SK-N-SH (cell line): Measurements from ENCODE around the gene IQSEC2.

Experiments
- EZH2phosphoT487 ChIP-seq: fragments of 200-600 bp; sonication (generic); IDR thresholded peaks from 2 replicates; pipeline ENCODE4 v1.6.1; 2017; ENCODE audit warnings: low read depth, mixed run types, mild to moderate bottlenecking, antibody characterized with exemption, moderate library complexity, borderline replicate concordance
- GABPA ChIP-seq: IDR thresholded peaks from 2 replicates; pipeline ENCODE4 v1.4.0; 2012; ENCODE audit warnings: low read depth, mild to moderate bottlenecking
- POLR2AphosphoS5 ChIP-seq: IDR thresholded peaks from 2 replicates; pipeline ENCODE4 v1.6.1; 2012; ENCODE audit warnings: low read depth, low read length
- RCOR1 ChIP-seq: fragments of 150-350 bp; IDR thresholded peaks from 2 replicates; pipeline ENCODE4 v1.6.1; 2017; ENCODE audit warnings: antibody characterized with exemption, low read length
- SIN3A ChIP-seq: IDR thresholded peaks from 2 replicates; pipeline ENCODE4 v1.6.1; 2012; ENCODE audit warnings: low read depth, mild to moderate bottlenecking, low read length, moderate library complexity, borderline replicate concordance
- TAF1 ChIP-seq: IDR thresholded peaks from 2 replicates; pipeline ENCODE4 v1.6.1; 2012; ENCODE audit warnings: low read depth, mild to moderate bottlenecking, low read length, moderate library complexity, borderline replicate concordance
- YY1 ChIP-seq: IDR thresholded peaks from 2 replicates; pipeline ENCODE4 v1.4.0; 2012; ENCODE audit warnings: low read depth, mild to moderate bottlenecking
- TF ChIP-seq, protein P1 (sequence below): fragments of 200-600 bp; sonication (generic); IDR thresholded peaks from 2 replicates; pipeline ENCODE4 v1.6.1; 2017; ENCODE audit warnings: antibody characterized with exemption, mild to moderate bottlenecking, moderate library complexity
- TF ChIP-seq, protein P2 (sequence below): IDR thresholded peaks from 2 replicates; pipeline ENCODE4 v1.6.1; 2012; ENCODE audit warnings: mild to moderate bottlenecking, low read depth, low read length, moderate library complexity
- TF ChIP-seq, protein P3 (sequence below): IDR thresholded peaks from 2 replicates; pipeline ENCODE4 v1.4.0; 2012; ENCODE audit warnings: low read depth, borderline replicate concordance

DNA sequence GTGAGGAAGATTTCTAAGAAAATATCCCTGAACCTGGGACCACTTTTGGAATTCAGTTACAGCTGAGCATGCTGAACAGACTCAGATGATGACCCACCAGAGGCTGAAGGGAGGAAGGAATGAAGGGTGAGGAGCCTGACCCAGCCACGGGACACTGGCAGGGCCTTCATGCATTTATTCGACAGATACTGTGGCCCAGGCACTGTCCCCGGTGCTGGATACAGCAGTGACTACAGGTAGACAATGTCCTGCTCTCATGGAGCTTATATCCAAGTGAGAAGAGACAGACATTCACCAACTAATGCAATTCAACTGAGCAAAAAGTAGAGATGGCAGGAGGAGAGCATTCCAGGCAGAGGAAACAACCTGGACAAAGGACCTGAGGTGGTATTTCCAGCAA is 2.2 kb upstream of the IQSEC2 start:
- TF ChIP-seq, protein P1, sequence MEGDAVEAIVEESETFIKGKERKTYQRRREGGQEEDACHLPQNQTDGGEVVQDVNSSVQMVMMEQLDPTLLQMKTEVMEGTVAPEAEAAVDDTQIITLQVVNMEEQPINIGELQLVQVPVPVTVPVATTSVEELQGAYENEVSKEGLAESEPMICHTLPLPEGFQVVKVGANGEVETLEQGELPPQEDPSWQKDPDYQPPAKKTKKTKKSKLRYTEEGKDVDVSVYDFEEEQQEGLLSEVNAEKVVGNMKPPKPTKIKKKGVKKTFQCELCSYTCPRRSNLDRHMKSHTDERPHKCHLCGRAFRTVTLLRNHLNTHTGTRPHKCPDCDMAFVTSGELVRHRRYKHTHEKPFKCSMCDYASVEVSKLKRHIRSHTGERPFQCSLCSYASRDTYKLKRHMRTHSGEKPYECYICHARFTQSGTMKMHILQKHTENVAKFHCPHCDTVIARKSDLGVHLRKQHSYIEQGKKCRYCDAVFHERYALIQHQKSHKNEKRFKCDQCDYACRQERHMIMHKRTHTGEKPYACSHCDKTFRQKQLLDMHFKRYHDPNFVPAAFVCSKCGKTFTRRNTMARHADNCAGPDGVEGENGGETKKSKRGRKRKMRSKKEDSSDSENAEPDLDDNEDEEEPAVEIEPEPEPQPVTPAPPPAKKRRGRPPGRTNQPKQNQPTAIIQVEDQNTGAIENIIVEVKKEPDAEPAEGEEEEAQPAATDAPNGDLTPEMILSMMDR, result no peak
- TF ChIP-seq RCOR1, result no peak
- no peak for TF ChIP-seq EZH2phosphoT487
- TF ChIP-seq YY1, result no peak
- TF ChIP-seq, protein P2, sequence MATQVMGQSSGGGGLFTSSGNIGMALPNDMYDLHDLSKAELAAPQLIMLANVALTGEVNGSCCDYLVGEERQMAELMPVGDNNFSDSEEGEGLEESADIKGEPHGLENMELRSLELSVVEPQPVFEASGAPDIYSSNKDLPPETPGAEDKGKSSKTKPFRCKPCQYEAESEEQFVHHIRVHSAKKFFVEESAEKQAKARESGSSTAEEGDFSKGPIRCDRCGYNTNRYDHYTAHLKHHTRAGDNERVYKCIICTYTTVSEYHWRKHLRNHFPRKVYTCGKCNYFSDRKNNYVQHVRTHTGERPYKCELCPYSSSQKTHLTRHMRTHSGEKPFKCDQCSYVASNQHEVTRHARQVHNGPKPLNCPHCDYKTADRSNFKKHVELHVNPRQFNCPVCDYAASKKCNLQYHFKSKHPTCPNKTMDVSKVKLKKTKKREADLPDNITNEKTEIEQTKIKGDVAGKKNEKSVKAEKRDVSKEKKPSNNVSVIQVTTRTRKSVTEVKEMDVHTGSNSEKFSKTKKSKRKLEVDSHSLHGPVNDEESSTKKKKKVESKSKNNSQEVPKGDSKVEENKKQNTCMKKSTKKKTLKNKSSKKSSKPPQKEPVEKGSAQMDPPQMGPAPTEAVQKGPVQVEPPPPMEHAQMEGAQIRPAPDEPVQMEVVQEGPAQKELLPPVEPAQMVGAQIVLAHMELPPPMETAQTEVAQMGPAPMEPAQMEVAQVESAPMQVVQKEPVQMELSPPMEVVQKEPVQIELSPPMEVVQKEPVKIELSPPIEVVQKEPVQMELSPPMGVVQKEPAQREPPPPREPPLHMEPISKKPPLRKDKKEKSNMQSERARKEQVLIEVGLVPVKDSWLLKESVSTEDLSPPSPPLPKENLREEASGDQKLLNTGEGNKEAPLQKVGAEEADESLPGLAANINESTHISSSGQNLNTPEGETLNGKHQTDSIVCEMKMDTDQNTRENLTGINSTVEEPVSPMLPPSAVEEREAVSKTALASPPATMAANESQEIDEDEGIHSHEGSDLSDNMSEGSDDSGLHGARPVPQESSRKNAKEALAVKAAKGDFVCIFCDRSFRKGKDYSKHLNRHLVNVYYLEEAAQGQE, result peak; percentile 68
- TF ChIP-seq, protein P3, sequence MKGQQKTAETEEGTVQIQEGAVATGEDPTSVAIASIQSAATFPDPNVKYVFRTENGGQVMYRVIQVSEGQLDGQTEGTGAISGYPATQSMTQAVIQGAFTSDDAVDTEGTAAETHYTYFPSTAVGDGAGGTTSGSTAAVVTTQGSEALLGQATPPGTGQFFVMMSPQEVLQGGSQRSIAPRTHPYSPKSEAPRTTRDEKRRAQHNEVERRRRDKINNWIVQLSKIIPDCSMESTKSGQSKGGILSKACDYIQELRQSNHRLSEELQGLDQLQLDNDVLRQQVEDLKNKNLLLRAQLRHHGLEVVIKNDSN, result no peak
- no peak for TF ChIP-seq TAF1
- TF ChIP-seq POLR2AphosphoS5, result no peak
- TF ChIP-seq GABPA, result no peak
- no peak for TF ChIP-seq SIN3A
